Loucy (cell line): ENCODE results near the gene SLC5A10.
"Not testable (repeated sequence)": the region's sequence is repeated elsewhere in the genome, so short reads cannot be mapped to it uniquely, and the experiment has no call there.

Experiments used
- H2AFZ ChIP-seq: fragments of 200-600 bp; sonication (generic); 2 replicates; pipeline ENCODE4 v1.6.0; 2016; ENCODE audit warnings: antibody characterized with exemption, mild to moderate bottlenecking, low read length, moderate library complexity
- H3F3A ChIP-seq: fragments of 200-600 bp; 2 replicates; pipeline ENCODE4 v1.6.0; 2016; ENCODE audit warnings: antibody characterized with exemption, low read depth, mild to moderate bottlenecking
- H3K27me3 ChIP-seq: fragments of 200-600 bp; sonication (generic); 2 replicates; pipeline ENCODE4 v1.6.1; 2014; ENCODE audit warnings: low read length, mild to moderate bottlenecking; ENCODE audit not compliant: insufficient read depth, poor library complexity, severe bottlenecking
- H3K36me3 ChIP-seq: fragments of 200-600 bp; sonication (generic); 2 replicates; pipeline ENCODE4 v1.6.1; 2016; ENCODE audit warnings: low read length; ENCODE audit not compliant: insufficient read depth
- H3K4me1 ChIP-seq: fragments of 200-600 bp; sonication (generic); 2 replicates; pipeline ENCODE4 v1.5.1; 2014; ENCODE audit warnings: low read length, mild to moderate bottlenecking; ENCODE audit not compliant: insufficient read depth, poor library complexity, severe bottlenecking
- H3K4me2 ChIP-seq: fragments of 200-600 bp; sonication (generic); 2 replicates; pipeline ENCODE4 v1.6.0; 2014; ENCODE audit warnings: antibody characterized with exemption, low read length, low read depth, mild to moderate bottlenecking; ENCODE audit not compliant: poor library complexity, severe bottlenecking
- H3K4me3 ChIP-seq: fragments of 200-600 bp; sonication (generic); 2 replicates; pipeline ENCODE4 v1.5.1; 2014; ENCODE audit warnings: low read length, mild to moderate bottlenecking, mixed read lengths; ENCODE audit not compliant: poor library complexity, severe bottlenecking
- H3K79me2 ChIP-seq: fragments of 200-600 bp; sonication (generic); 2 replicates; pipeline ENCODE4 v1.6.1; 2014; ENCODE audit warnings: low read length; ENCODE audit not compliant: insufficient read depth
- H3K9ac ChIP-seq: fragments of 200-600 bp; sonication (generic); 2 replicates; pipeline ENCODE4 v1.6.0; 2014; ENCODE audit warnings: mild to moderate bottlenecking, low read depth, low read length, moderate library complexity; ENCODE audit not compliant: poor library complexity, severe bottlenecking
- H3K9me2 ChIP-seq: fragments of 200-600 bp; sonication (generic); replicated peaks from 2 replicates; pipeline ENCODE4 v1.6.1; 2016; ENCODE audit warnings: low read depth, low read length, mixed read lengths
- H3K9me3 ChIP-seq: fragments of 200-600 bp; sonication (generic); 2 replicates; pipeline ENCODE4 v1.6.1; 2014; ENCODE audit warnings: mild to moderate bottlenecking, antibody characterized with exemption, low read length, low read depth; ENCODE audit not compliant: insufficient read depth
- H4K20me1 ChIP-seq: fragments of 200-600 bp; sonication (generic); 2 replicates; pipeline ENCODE4 v1.6.0; 2014; ENCODE audit warnings: antibody characterized with exemption, low read length, mild to moderate bottlenecking; ENCODE audit not compliant: insufficient read depth, poor library complexity, severe bottlenecking
- EZH2phosphoT487 ChIP-seq: fragments of 200-600 bp; IDR thresholded peaks from 2 replicates; pipeline ENCODE4 v1.6.1; 2018; ENCODE audit warnings: antibody characterized with exemption, mild to moderate bottlenecking, moderate library complexity, borderline replicate concordance
- TF ChIP-seq, protein P1 (sequence below): fragments of 200-600 bp; sonication (generic); conservative IDR thresholded peaks from 2 replicates; pipeline ENCODE4 v1.5.1; 2014; ENCODE audit warnings: mild to moderate bottlenecking, antibody characterized with exemption, low read length

SLC5A10 gene

GRCh38 chr17:19018600-19018950 lies 66.6 kb downstream of the SLC5A10 start:
- Histone ChIP-seq H3K79me2 (no peaks in the 10 kb centered on the region), H3K27me3 (no peaks in the 10 kb centered on the region), H3K4me1 (no peaks in the 10 kb centered on the region), H3F3A (no peaks in the 10 kb centered on the region), H3K9ac (no peak overlapping the region), H3K9me2 (no peaks in the 10 kb centered on the region), H4K20me1 (no peaks in the 10 kb centered on the region), H3K4me3 (no peak overlapping the region), H3K9me3 (no peaks in the 10 kb centered on the region), H3K4me2 (no peak overlapping the region), H3K36me3 (peaks cover 15% of the 10 kb centered on the region; the same call in 1 of the 2 replicates), H2AFZ (no peak overlapping the region)
- no peak for TF ChIP-seq EZH2phosphoT487
- TF ChIP-seq, protein P1, sequence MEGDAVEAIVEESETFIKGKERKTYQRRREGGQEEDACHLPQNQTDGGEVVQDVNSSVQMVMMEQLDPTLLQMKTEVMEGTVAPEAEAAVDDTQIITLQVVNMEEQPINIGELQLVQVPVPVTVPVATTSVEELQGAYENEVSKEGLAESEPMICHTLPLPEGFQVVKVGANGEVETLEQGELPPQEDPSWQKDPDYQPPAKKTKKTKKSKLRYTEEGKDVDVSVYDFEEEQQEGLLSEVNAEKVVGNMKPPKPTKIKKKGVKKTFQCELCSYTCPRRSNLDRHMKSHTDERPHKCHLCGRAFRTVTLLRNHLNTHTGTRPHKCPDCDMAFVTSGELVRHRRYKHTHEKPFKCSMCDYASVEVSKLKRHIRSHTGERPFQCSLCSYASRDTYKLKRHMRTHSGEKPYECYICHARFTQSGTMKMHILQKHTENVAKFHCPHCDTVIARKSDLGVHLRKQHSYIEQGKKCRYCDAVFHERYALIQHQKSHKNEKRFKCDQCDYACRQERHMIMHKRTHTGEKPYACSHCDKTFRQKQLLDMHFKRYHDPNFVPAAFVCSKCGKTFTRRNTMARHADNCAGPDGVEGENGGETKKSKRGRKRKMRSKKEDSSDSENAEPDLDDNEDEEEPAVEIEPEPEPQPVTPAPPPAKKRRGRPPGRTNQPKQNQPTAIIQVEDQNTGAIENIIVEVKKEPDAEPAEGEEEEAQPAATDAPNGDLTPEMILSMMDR: no peak

GRCh38 chr17:19019041-19019941 lies 67.3 kb downstream of the SLC5A10 start:
- H3F3A ChIP-seq: no peaks in the 10 kb centered on the region
- no peaks in the 10 kb centered on the region for H3K4me1 ChIP-seq
- no peak overlapping the region for H3K9ac ChIP-seq
- no peaks in the 10 kb centered on the region for H3K9me2 ChIP-seq
- H3K4me2 ChIP-seq: no peak overlapping the region
- H4K20me1 ChIP-seq: no peaks in the 10 kb centered on the region
- no peaks in the 10 kb centered on the region for H3K79me2 ChIP-seq
- H3K27me3 ChIP-seq: no peaks in the 10 kb centered on the region
- H3K9me3 ChIP-seq: no peaks in the 10 kb centered on the region
- no peak overlapping the region for H2AFZ ChIP-seq
- H3K4me3 ChIP-seq: no peak overlapping the region
- TF ChIP-seq, protein P1: no peak
- no peak for TF ChIP-seq EZH2phosphoT487
- H3K36me3 ChIP-seq: peaks cover 20% of the 10 kb centered on the region; the same call in 1 of the 2 replicates

DNA sequence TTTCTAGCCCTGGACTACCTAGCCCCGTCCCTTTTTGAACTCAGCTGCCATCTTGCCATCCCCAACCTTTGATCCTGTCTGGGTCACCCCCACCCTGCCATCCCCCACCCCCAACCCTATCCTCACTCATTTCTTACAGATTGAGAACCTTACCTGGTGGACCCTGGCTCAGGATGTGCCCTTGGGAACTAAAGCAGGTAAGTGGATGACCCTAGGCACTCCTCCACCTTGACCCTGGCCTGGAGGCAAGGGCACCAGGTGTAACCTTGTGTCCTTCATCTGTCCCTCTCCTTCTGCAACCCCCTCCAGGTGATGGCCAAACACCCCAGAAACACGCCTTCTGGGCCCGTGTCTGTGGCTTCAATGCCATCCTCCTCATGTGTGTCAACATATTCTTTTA lies 68.1 kb downstream of the SLC5A10 start:
- Histone ChIP-seq H3K79me2 (no peaks in the 10 kb centered on the region), H3K4me3 (no peak overlapping the region), H3K4me1 (no peaks in the 10 kb centered on the region), H3F3A (no peaks in the 10 kb centered on the region), H3K9ac (no peak overlapping the region), H3K27me3 (no peaks in the 10 kb centered on the region), H3K36me3 (peaks cover 20% of the 10 kb centered on the region; the same call in 1 of the 2 replicates), H2AFZ (no peak overlapping the region), H3K9me2 (no peaks in the 10 kb centered on the region), H3K4me2 (no peak overlapping the region), H4K20me1 (no peaks in the 10 kb centered on the region), H3K9me3 (no peaks in the 10 kb centered on the region)
- TF ChIP-seq, protein P1: no peak

GRCh38 chr17:19021011-19021621 lies 69.2 kb downstream of the SLC5A10 start:
- H3K4me3 ChIP-seq, H4K20me1 ChIP-seq, H3K9me3 ChIP-seq, H3K9me2 ChIP-seq, H3K4me1 ChIP-seq, H3F3A ChIP-seq, H3K9ac ChIP-seq, H2AFZ ChIP-seq, H3K79me2 ChIP-seq, H3K4me2 ChIP-seq, H3K27me3 ChIP-seq: not testable (repeated sequence)
- peaks cover 20% of the 10 kb centered on the region; the same call in 1 of the 2 replicates for H3K36me3 ChIP-seq
